GM18520 (cell line): ENCODE measurements around the gene KLF7.

Source experiments
- ATAC-seq: cut with Tn5 transposase; IDR thresholded peaks from one replicate; pipeline ENCODE4 v1.9.1; 2021; ENCODE audit not compliant: unreplicated experiment

The KLF7 gene

GRCh38 chr2:207097278-207097677 is 68.5 kb downstream of the KLF7 start:
- no peak for ATAC-seq

GRCh38 chr2:207095963-207096362 is 69.8 kb downstream of the KLF7 start:
- ATAC-seq = no peak

- no peak for ATAC-seq
Observed at GRCh38 chr2:207093234-207093633, 72.5 kb downstream of the KLF7 start.

- no peak for ATAC-seq
Observed at GRCh38 chr2:207092818-207093217, 72.9 kb downstream of the KLF7 start.

- no peak for ATAC-seq
Observed at GRCh38 chr2:207091928-207092327, 73.8 kb downstream of the KLF7 start.

GRCh38 chr2:207091176-207091575 is 74.6 kb downstream of the KLF7 start:
- ATAC-seq = no peak

GRCh38 chr2:207090389-207090788 is 75.4 kb downstream of the KLF7 start:
- no peak for ATAC-seq

- no peak for ATAC-seq
Observed at GRCh38 chr2:207088839-207089238, 76.9 kb downstream of the KLF7 start.

- ATAC-seq = no peak
Observed at GRCh38 chr2:207088276-207088675, 77.5 kb downstream of the KLF7 start.

- ATAC-seq = no peak
Observed at GRCh38 chr2:207087046-207087902, 78.5 kb downstream of the KLF7 start.

- ATAC-seq = no peak
Observed at GRCh38 chr2:207086136-207086535, 79.6 kb downstream of the KLF7 start.

GRCh38 chr2:207085110-207085509 is 80.6 kb downstream of the KLF7 start:
- ATAC-seq = no peak

- ATAC-seq = no peak
Observed at GRCh38 chr2:207083361-207084110, 82.2 kb downstream of the KLF7 start.

- ATAC-seq = no peak
Observed at GRCh38 chr2:207082619-207083018, 83.1 kb downstream of the KLF7 start.

GRCh38 chr2:207078186-207078798 is 87.5 kb downstream of the KLF7 start:
- ATAC-seq = no peak

GRCh38 chr2:207077266-207077665 is 88.5 kb downstream of the KLF7 start:
- no peak for ATAC-seq

- no peak for ATAC-seq
Observed at GRCh38 chr2:207075456-207075855, 90.3 kb downstream of the KLF7 start.

GRCh38 chr2:207073801-207074678 is 91.7 kb downstream of the KLF7 start:
- no peak for ATAC-seq

- no peak for ATAC-seq
Observed at GRCh38 chr2:207073412-207073800, 92.3 kb downstream of the KLF7 start.

GRCh38 chr2:207072571-207072970 is 93.2 kb downstream of the KLF7 start:
- ATAC-seq = no peak

GRCh38 chr2:207071820-207072219 is 93.9 kb downstream of the KLF7 start:
- ATAC-seq = no peak
